Stimulated activated CD4-positive, alpha-beta T cell treated with anti-CD3 and anti-CD28 coated beads, Interleukin-1b, Interleukin-23, amount 100 ng/mL, for 48 hours (primary cell): ENCODE results near the gene HSF4.
"Not testable (repeated sequence)": the region's sequence is repeated elsewhere in the genome, so short reads cannot be mapped to it uniquely, and the experiment has no call there.

Experiments
- DNase-seq: peaks from one replicate; pipeline ENCODE4 v3.0.0-alpha.2; 2020

HSF4 gene, protein sequence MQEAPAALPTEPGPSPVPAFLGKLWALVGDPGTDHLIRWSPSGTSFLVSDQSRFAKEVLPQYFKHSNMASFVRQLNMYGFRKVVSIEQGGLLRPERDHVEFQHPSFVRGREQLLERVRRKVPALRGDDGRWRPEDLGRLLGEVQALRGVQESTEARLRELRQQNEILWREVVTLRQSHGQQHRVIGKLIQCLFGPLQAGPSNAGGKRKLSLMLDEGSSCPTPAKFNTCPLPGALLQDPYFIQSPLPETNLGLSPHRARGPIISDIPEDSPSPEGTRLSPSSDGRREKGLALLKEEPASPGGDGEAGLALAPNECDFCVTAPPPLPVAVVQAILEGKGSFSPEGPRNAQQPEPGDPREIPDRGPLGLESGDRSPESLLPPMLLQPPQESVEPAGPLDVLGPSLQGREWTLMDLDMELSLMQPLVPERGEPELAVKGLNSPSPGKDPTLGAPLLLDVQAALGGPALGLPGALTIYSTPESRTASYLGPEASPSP

GRCh38 chr16:67164599-67165061, at the start of gene HSF4:
Gene HSF4, plus strand, starts transcription at chr16:67164745. Its CDS starts 67 bp downstream, at chr16:67164812.
- no peak for DNase-seq

DNA sequence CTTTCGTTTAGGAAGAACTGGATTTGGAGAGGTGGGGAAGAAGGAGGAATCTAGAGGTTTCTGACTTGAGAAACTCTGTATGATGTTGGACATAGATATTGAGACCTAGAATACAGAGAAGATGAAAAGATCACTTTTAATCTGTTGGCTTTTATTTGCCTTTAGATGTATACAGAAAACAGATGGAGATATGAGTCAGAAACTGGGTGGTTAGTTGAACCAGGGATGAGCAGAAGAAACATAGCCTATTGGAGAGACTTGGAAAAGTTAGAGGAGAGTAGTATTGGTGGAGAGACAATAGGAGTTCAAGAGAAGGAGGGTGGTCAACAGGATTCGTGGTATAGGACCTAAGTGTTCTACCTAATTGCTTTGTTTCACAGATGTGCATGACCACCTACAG, 49.8 kb upstream of the HSF4 start:
- DNase-seq = no peak

GRCh38 chr16:67115639-67116038, 48.9 kb upstream of the HSF4 start:
- DNase-seq = no peak

GRCh38 chr16:67116388-67117311, 47.9 kb upstream of the HSF4 start:
- no peak for DNase-seq

- no peak for DNase-seq
Observed at GRCh38 chr16:67117716-67118115, 46.8 kb upstream of the HSF4 start.

DNA sequence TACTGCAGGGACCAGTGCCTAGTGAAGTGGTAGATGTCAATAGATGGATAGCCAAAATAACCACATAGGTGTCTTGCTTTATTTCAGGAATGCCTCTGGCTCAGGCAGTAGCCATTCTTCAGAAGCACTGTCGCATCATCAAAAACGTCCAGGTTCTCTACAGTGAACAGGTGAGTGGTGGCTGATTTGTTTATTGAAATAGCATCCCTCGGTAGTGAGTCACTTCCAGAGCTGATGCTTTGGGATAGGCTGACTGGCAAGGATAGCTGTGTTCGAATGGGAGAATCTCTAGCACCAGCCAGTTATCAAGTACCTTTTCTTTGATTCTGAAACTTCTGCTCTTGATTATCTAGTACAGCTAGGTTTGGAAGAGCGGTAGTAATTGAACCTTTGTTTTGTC, 44.5 kb upstream of the HSF4 start:
- no peak for DNase-seq

GRCh38 chr16:67122799-67123198, 41.7 kb upstream of the HSF4 start:
- DNase-seq = not testable (repeated sequence)

- no peak for DNase-seq
Observed at GRCh38 chr16:67128417-67128816, 36.1 kb upstream of the HSF4 start.

GRCh38 chr16:67128887-67129286, 35.7 kb upstream of the HSF4 start:
- no peak for DNase-seq

DNA sequence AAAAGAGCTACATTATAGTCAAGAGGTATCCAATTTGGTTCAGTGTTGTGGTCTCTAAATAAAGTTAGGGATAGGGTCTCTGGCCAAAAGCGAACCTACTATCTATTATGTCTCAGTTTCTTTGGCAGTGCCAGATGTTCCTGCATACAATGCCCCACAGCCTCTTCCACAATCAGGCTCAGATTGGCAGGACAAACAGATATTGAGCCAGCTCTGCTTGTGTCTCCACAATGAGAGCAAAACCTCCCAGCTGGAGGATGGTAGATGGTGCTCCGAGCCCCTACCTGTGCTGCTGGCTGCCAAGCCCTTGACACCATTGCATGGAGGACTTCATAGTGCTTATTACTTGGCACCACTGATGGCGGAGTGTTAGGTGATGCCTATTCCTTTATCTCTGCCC, 35.1 kb upstream of the HSF4 start:
- DNase-seq = no peak

DNA sequence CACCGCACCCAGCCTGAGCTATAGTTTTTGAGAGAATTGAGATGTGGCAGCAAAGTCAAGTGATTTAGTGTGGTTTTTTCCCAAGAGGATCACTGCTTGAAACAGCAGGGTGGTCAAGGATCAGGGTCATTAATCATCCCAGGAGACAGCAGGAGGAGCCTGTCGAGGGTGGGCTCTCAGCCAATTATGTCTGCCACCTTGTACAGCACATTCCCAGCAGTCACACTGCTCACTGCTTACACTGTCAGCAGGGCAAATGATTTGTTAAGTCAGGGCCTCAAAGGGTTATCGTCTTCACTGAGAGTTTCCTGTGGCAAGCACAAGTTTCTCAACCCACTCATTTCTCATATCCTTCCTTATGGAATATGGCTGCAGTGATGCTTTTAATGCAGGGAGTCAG, 26.9 kb upstream of the HSF4 start:
- no peak for DNase-seq

DNA sequence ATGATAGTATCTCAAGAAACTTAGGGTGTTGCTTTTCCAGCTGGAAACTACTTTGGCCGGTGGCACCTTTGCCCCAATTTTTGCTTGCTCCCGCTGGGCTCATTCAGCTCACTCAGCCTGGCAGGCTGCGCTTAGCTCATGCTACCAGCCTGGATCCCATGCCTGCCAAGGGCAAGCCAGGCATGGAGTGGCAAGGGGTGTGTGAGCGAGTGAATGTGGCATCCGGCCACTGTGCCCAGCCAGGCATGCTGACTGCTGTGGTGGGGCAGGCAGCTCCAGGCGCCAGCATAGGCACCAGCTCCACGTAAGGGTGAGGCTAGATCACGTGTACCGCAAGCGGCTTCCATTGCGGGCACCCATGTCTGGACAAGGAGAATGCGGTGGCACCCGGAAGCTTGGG, 23.2 kb upstream of the HSF4 start:
- no peak for DNase-seq

DNA sequence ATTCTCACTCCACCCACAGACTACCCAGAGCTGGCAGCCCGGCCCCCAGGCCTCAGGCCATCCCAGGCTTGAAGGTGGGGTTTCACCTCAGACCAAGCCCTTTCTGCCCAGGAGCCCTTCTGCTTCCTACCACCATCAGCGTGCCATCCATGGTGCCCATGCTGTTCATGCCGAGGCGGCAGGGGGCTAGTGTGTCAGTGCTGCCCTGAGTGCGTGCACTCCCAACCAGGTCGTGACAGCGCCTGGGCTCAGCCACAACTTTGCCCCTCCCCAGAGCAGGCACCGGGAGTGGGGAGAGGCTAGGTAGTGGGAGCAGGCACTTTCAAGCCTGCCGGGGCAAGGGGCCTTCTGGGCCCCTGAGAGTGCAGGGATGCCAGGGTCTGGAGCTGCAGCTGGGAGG, 22.2 kb upstream of the HSF4 start:
- DNase-seq = no peak

- no peak for DNase-seq
Observed at GRCh38 chr16:67144943-67145342, 19.6 kb upstream of the HSF4 start.

DNA sequence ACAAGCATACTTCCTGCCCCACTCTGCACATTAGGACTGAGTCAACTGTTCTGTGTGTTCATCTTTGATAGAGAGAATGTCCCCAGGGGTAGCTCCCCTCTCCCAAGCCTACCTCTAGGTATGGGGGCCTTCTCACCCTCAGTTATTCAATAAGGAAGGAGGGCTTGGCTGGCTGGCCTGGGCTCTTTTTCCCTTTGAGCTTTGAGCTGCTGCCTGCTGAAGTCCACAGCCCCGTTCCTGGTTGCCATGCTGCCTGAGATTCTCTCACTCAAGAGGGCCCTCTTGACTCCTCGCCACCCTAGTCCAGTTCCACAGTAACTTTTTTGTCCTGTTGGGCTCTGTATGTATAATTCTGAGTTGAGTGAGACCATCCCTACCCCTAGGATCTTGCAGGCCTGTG, 18.8 kb upstream of the HSF4 start:
- DNase-seq = no peak

DNA sequence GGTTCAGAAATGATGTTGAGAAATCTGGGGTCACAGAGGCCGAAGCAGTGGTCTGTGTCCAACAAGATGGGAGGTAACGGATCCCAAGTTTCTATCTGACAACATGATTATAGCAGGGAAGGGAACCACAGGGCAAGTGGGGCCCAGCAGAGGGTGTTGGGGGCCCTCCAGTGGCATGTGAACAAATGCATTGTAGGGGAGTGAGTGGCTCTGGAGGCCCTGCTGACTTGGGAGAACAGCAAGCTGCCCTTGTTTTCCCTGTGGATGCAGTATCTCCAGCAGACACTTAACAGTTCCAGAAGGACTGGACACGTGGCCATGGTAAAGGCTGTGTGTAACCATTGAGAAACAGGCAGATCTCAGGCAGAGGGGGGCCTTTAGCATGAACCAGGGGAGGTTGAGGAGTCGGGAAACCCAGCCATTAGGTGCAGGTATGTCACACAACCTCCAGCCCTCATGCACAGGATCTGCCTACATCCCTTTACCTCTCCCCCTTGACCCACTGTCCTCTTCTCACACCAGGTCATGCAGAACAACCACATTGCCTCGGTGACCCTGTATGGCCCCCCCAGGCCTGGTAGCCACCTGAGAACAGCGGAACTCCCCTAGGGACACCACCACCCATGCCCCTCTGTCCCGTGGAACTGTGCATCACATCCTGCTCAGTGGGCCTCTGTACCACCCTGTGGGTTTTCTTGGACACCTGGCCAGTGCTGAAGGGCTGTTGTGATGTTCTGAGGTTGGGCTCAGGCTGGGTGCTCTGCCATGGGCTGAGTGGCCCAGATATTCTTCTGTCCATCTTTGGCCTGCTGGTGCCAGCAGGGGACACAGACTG, 17.8 kb upstream of the HSF4 start:
- DNase-seq = no peak

- DNase-seq = no peak
Observed at GRCh38 chr16:67147437-67148140, 17.0 kb upstream of the HSF4 start.

GRCh38 chr16:67148221-67148620, 16.3 kb upstream of the HSF4 start:
- no peak for DNase-seq

DNA sequence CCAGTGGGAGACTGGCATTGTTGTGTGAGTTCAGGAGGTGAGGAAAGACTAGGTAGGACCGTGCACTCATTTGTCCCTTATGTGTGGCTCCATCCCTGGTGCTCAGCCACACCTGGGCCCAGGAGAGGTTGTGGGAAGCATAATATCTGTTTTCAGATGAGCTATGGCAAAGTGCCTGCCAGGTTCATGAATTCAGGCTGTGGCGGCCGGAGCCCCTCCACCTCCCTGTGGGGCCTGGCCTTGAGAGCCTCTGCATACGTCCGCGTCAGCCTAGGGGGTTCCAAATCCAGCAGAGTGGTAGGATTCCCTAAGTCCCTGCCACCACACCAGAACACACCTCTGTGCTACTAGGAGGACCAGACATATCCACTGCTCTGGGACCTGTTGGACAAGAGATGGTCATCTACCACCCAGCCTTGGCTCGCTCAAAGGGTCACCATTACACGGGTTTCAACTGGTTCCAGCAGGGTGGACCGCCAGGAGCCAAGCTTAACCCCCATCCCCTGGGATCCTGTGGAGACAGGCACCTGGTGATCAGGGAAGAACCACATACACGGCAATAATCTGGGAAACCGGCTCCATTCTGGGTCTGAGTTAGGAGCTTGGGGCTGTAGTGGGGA, 15.8 kb upstream of the HSF4 start:
- DNase-seq = no peak

GRCh38 chr16:67149276-67150046, 15.1 kb upstream of the HSF4 start:
- DNase-seq = no peak
